Ishikawa (cell line): ENCODE data around the gene VWA3A.

ENCODE experiments used
- CEBPB ChIP-seq: IDR thresholded peaks from 2 replicates; pipeline ENCODE4 v1.6.1; 2012
- EGR1 ChIP-seq: IDR thresholded peaks from 2 replicates; pipeline ENCODE4 v1.6.1; 2012
- FOXM1 ChIP-seq: IDR thresholded peaks from 2 replicates; pipeline ENCODE4 v1.6.1; 2012; ENCODE audit warnings: low read depth, borderline replicate concordance
- MAX ChIP-seq: IDR thresholded peaks from 2 replicates; pipeline ENCODE4 v1.6.1; 2012
- RAD21 ChIP-seq: IDR thresholded peaks from 2 replicates; pipeline ENCODE4 v1.6.1; 2012; ENCODE audit warnings: low read depth
- TAF1 ChIP-seq: IDR thresholded peaks from 2 replicates; pipeline ENCODE4 v1.6.1; 2012; ENCODE audit warnings: low read depth, mild to moderate bottlenecking
- ZBTB7A ChIP-seq: IDR thresholded peaks from 2 replicates; pipeline ENCODE4 v1.6.1; 2012; ENCODE audit warnings: low read depth

DNA sequence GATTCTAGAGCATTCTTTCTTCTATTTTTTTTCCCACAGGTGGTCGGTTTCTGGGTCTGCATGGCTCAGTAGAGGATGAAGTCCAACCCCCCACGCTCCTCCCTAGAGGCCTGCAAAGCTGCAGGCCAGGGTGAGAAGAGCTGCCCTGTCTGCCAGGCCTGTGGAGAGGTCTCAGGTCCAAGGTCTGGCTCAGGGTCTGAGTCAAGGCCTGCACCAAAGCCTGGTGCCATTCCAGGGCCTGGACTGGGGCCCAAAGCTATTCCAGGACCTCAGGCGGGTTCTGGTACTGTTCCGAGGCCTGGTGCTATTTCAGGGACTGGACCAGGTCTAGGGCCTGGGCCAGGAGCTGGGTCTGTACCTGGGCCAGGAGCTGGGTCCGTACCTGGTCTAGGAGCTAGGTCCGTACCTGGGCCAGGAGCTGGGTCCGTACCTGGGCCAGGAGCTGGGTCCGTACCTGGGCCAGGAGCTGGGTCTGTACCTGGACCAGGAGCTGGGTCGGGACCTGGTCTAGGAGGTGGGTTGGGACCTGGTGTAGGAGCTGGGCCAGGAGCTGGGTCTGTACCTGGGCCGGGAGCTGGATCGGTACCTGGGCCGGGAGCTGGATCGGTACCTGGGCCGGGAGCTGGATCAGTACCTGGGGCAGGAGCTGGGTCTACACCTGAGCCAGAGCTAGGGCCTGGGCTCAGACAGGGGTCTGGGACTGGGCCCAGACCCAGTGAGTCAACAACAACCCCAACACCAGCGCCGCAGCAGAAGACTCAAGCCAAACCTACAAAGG lies 73.4 kb downstream of the VWA3A start:
- TF ChIP-seq RAD21 (no peak), ZBTB7A (no peak), EGR1 (no peak), TAF1 (no peak), CEBPB (no peak), MAX (no peak), FOXM1 (no peak)
